ENCODE measurements around the gene LRFN4. TPM values are rescaled to one million over a fixed set of nuclear protein-coding genes. Genes with fewer than 3 reads are reported as not detected.

Gene LRFN4
- total and polyA plus RNA-seq, 2 of the 13 experiments (the other 11 are each of a cell fraction or from before 2014, with no cell fraction given): 1.3 to 6.8 TPM

- DNase-seq (ENCODE audit: low spot score) (no peak), FAIRE-seq (no peak), ATAC-seq (no peak)
- Histone ChIP-seq H2AFZ (ENCODE audit: low read length) (no peak overlapping the region), H3K27me3 (ENCODE audit: control insufficient read depth in 1 of 2, insufficient read depth in 2 of 2, low read length in 2 of 2) (no peaks in the 10 kb centered on the region), H3K79me2 (ENCODE audit: insufficient read depth, low read length) (no peaks in the 10 kb centered on the region), H3K9ac (ENCODE audit: insufficient read depth, low read depth, low read length) (no peak overlapping the region), H3K4me3 (replicated peaks in 1 of 3; ENCODE audit: insufficient read depth in 1 of 3, low read depth in 2 of 3, low read length in 3 of 3) (no peak overlapping the region), H3K27ac (ENCODE audit: extremely low read length, insufficient read depth, low read length) (no peak overlapping the region), H3K4me1 (ENCODE audit: insufficient read depth, low read length) (peaks cover 11% of the 10 kb centered on the region), H3K36me3 (replicated peaks in 1 of 2; ENCODE audit: control insufficient read depth in 1 of 2, insufficient read depth in 2 of 2, low read length in 2 of 2) (peaks cover 21 to 38% of the 10 kb centered on the region in 2 experiments; a peak in 4 of 5 replicates), H3K4me2 (ENCODE audit: low read depth, low read length) (no peak overlapping the region), H4K20me1 (ENCODE audit: insufficient read depth, low read length) (no peaks in the 10 kb centered on the region), H3K9me3 (ENCODE audit: low read length) (no peaks in the 10 kb centered on the region)
- POLR2A ChIA-PET: interaction anchor here (1.4 kb wide), 1 partner anchor 7 kb away, joined by 5 read pairs; no protein-coding TSS in a partner anchor
- in situ Hi-C loops (cut with HindIII; ENCODE audit: extremely low pct_ligation_motif_present, low pct_unique_long_range_greater_than_20kb) (no loop called here), intact Hi-C loops (cut with micrococcal nuclease; ENCODE audit: unreplicated experiment) (no loop called here)
- TF ChIP-seq ZMAT3 (CRISPR knock-in tag; conservative IDR thresholded peaks at IDR 0.05): no peak
- no peak for TF ChIP-seq BCL6 (CRISPR knock-in tag; IDR thresholded peaks at IDR 0.05)
- TF ChIP-seq ZNF510 (CRISPR knock-in tag; IDR thresholded peaks at IDR 0.05; ENCODE audit: low read depth): no peak
- no peak for TF ChIP-seq ZNF350 (CRISPR knock-in tag; IDR thresholded peaks at IDR 0.05; ENCODE audit: borderline replicate concordance, low read depth)
- TF ChIP-seq, protein P1, sequence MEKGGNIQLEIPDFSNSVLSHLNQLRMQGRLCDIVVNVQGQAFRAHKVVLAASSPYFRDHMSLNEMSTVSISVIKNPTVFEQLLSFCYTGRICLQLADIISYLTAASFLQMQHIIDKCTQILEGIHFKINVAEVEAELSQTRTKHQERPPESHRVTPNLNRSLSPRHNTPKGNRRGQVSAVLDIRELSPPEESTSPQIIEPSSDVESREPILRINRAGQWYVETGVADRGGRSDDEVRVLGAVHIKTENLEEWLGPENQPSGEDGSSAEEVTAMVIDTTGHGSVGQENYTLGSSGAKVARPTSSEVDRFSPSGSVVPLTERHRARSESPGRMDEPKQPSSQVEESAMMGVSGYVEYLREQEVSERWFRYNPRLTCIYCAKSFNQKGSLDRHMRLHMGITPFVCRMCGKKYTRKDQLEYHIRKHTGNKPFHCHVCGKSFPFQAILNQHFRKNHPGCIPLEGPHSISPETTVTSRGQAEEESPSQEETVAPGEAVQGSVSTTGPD (CRISPR knock-in tag; IDR thresholded peaks at IDR 0.05): no peak
- no peak for TF ChIP-seq HMGA1 (CRISPR knock-in tag; conservative IDR thresholded peaks at IDR 0.05)
- TF ChIP-seq AGO2 (optimal IDR thresholded peaks at IDR 0.05; ENCODE audit: low read depth, low read length): peak; percentile 24
- TF ChIP-seq ZNF296 (CRISPR knock-in tag; conservative IDR thresholded peaks at IDR 0.05): no peak
- WGBS (ENCODE audit: low lambda C conversion rate): 100% methylated on average over 2 of the region's 4 CpGs
- CTCF ChIA-PET (ENCODE audit: low intra/inter-chr PET ratio, low total read pairs): no interaction called here
- no TSS peak for BruUV-seq (replicated peaks)
These were observed 5.6 kb upstream of the LRFN4 start for GRCh38 chr11:66851239-66851596.
